ENCODE results near the gene SH3GL1.

Gene SH3GL1

GRCh38 chr19:4313847-4314490 lies 86.4 kb downstream of the SH3GL1 start:
- DNase-seq, result no peak
